GM21825 (cell line): ENCODE measurements around the gene HSD17B11.
A peak's percentile ranks its signal among the peaks of the same experiment; 100 is the strongest.
"Not testable (repeated sequence)": the region's sequence is repeated elsewhere in the genome, so short reads cannot be mapped to it uniquely, and the experiment has no call there.

Experiments
- ATAC-seq: cut with Tn5 transposase; IDR thresholded peaks from one replicate; pipeline ENCODE4 v1.9.1; 2021; ENCODE audit warnings: mild to moderate bottlenecking, moderate library complexity; ENCODE audit not compliant: unreplicated experiment

HSD17B11 gene

DNA sequence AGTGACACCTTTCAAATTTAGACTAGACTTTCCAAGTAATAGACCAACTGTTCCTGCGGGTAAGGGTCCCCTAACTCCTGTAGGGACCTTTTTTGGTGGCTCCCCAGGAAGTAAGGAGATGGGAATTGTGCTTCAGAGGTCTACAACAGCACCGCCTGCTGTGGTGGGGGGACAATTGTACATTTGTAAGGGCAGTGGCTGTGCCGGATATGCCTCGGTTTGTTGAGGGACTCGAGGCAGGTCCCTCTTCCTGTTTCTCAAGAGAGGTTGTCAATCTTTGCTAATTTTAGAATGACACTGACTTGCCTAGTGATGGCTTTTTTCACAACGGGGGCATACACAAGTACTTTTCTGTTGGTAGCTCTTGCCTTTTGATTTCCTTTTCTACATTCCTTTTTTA lies 15.5 kb upstream of the HSD17B11 start:
- no peak for ATAC-seq

DNA sequence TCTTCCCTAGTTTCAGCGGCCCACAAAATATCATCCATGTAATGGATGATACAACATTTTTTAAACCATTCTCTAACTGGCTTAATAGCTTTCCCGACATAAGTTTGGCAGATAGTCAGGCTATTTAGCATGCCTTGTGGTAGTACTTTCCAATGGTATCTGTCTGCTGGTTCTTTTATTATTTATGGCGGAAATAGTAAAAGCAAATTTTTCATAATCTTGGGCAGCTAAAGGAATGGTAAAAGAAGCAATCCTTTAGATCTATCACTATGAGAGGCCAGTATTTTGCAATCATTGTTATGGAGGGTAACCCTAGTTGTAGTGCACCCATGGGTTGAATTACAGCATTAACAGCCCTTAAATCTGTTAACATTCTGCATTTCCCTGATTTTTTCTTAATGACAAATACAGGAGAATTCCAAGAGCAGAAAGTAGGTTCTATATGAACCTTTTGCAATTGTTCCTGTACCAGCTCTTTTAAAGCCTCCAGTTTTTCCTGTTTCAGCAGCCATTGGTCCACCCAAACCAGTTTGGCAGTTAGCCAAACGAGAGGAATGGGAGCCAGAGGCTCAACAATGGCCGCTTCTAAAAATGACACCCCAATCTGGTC lies 14.3 kb upstream of the HSD17B11 start:
- ATAC-seq: no peak

DNA sequence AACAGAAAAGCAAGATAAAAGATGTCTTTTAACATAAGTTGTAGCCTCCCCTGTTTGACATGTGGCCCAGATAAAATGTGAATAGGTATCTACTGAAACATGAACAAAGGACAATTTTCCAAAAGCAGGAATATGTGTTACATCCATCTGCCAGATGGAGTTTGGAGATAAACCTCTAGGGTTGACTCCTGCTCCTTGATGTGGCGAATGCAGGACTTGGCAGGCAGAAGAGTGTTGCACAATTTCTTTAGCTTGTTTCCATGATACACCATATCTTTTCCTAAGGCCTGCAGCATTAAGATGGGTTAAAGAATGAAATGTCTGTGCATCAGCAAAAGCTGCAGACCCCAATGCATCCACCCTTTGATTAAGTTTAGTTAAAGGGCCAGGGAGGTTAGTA lies 12.7 kb upstream of the HSD17B11 start:
- not testable (repeated sequence) for ATAC-seq

DNA sequence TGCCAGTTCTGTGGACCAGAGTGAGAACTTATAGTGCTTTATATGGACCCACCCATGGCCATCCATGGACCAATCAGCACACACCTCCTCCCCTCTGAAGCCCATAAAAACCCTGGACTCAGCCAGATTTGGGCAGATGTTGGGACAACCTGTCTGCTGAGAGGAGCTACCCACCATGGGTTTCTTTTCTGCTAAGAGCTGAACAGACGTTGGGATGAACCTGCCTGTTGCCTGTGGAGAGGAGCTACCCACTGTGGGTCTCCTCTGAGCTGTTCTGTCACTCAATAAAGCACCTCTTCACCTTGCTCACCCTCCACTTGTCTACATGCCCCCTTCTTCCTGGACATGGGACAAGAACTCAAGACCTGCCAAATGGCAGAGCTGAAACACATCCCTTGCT lies 9.0 kb upstream of the HSD17B11 start:
- ATAC-seq: no peak

DNA sequence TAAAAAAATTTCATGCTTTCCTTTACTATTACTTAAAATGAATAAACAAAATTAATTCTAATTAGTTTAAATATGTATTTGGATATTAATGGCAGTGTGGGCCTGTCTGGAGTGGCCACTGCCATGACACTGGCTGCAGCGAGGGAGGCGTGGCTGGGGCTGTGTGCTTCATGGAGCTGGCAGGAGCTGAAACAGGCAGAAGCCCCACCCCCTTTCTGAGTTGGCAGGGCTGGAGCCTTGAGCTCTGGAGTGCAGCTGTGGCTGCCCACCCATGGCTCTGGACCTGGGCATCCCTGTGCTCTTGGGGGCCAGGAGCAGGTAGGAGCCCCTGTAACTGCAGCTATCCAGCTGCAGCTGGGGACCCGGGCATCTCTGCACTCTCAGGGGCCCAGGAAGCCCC lies 8.2 kb upstream of the HSD17B11 start:
- no peak for ATAC-seq

DNA sequence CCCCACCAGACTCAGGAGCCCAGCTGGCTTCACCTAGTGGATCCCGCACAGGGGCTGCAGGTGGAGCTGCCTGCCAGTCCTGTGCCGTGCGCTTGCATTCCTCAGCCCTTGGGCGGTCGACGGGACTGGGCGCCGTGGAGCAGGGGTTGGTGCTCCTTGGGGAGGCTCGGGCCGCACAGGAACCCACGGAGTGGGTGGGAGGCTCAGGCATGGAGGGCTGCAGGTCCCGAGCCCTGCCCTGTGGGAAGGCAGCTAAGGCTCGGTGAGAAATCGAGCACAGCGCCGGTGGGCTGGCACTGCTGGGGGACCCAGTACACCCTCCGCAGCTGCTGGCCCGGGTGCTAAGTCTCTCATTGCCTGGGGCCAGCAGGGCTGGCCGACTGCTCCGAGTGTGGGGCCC lies 4.9 kb upstream of the HSD17B11 start:
- not testable (repeated sequence) for ATAC-seq

DNA sequence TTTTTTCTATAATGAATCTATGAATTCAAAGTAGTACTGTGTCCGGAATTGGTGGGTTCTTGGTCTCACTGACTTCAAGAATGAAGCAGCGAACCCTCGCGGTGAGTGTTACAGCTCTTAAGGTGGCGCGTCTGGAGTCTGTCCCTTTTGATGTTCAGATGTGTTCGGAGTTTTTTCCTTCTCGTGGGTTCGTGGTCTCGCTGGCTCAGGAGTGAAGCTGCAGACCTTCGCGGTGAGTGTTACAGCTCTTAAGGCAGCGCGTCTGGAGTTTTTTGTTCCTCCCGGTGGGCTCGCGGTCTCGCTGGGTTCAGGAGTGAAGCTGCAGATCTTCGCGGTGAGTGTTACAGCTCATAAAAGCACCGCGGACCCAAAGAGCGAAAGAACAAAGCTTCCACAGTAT lies 4.1 kb upstream of the HSD17B11 start:
- not testable (repeated sequence) for ATAC-seq

DNA sequence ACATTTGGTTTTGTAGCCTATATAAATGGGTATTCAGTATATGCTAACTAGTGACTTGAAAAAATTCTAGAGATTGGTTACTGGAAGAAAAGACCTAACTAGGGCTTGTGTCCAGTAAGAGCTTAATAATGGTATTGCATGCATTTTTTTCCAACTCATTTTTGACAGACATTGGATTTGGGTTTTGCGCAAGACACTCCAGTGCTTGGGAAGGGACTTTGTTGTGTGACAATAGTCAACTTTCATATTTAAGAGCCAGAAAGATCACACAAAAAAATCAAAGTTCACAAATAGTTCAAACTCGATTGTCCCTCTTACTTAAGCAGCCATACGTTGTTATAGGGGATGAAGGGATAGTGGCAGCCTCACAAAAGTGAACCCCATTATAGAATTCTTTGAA lies 1.2 kb upstream of the HSD17B11 start:
- ATAC-seq: no peak

DNA sequence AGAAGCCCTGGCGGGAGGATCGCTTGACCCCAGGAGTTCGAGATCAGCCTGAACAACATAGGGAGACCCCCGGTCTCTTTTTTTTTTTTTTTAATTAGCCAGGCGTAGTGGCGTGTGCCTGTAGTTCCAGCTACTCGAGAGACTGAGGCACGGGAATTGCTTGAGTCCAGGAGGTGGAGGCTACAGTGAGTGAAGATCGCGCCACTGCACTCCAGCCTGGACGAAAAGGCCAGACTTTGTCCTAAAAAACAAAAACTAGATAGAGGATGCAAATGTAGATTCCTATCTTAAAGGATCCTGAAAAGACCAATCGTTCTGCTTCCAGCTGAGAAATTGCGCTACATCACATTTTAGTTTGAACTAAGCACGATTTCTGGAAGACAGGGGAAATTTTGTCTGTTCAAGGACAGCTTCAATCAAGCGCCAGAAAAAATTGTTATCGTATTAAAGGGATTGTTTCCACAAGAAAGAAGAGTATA lies 627 bp upstream of the HSD17B11 start:
- peak; percentile 11 for ATAC-seq

DNA sequence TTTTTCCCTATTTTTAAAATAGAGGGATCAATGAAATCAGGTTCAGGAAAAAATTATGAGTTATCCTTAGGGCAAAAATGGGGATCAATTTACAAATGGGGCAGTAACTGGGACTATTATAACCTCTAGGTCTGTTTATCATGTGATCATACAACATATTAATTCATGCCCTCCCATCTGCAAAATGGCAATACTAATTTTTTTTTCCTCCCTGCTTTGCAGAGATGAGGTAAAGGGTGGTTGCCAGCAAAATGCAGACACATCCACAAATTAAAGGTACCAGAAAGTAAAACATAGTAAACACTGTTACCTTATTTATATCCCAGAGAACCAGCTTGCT lies 467 bp downstream of the HSD17B11 start:
- no peak for ATAC-seq

DNA sequence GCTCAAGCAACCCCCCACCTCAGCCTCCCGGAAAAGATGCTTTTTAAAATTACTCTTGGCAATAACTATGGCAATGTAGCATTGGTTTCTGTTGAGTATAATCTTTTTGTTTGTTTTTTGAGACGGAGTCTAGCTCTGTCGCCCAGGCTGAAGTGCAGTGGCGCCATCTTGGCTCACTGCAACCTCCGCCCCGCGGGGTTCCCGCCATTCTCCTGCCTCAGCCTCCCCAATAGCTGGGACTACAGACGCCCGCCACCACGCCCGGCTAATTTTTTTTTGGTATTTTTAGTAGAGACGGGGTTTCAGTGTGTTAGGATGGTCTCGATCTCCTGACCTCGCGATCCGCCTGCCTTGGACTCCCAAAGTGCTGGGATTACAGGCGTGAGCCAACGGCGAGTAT lies 933 bp downstream of the HSD17B11 start:
- not testable (repeated sequence) for ATAC-seq

DNA sequence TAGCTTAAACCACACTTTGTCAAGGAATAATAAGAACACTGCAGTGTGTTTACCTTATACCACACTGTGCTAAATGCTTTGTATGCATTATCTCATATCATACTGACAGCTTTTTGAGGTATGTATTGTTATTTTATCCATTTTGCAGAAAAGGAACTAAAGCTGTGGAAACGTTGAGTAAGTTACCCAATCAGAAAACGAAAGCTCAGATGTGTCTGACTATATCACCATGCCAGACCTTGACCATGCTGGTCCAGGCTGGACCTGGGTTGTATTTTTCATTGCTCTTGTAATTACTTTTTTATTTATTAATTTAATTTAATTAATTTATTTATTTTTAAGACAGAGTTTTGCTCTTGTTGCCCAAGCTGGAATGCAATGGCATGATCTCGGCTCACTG lies 2.1 kb downstream of the HSD17B11 start:
- ATAC-seq: no peak

DNA sequence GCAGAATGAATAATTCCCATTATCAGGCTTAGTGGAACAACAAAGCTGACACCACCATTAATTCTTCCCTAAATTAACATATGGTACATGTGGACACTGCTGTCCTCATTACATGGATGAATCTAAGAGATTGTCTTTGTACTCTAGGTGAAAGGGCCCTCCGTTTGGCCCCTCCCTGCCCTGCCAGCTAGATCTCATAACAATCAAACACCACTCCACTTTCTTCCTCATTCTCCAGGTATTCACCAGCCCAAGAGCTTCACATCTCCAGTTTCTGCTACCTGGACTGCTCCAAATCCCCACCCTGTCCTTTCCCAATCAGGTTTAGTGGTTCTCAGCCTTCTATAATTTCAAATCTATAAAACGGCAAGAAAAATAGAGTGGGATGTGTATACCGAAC lies 3.8 kb downstream of the HSD17B11 start:
- ATAC-seq: no peak

DNA sequence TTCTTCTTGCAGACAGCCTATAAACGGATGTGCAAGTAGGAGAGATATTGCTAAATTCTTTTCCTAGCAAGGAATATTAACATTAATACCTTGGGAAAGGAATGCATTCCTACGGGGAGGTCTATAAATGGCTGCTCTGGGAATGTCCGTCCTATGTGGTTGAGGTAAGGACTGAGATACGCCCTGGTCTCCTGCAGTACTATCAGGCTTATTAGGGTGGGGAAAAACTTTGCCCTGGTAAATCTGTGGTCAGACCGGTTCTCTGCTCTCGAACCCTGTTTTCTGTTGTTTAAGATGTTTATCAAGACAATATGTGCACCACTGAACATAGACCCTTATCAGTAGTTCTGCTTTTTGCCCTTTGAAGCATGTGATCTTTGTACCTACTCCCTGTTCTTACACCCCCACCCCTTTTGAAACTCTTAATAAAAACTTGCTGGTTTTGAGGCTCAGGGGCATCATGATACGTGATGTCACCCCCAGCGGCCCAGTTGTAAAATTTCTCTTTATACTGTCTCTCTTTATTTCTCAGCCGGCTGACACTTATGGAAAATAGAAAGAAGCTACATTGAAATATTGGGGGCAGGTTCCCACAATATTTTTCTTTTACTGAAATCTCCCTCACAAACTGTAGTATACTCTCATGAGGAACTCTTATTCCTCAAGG lies 6.4 kb downstream of the HSD17B11 start:
- not testable (repeated sequence) for ATAC-seq

DNA sequence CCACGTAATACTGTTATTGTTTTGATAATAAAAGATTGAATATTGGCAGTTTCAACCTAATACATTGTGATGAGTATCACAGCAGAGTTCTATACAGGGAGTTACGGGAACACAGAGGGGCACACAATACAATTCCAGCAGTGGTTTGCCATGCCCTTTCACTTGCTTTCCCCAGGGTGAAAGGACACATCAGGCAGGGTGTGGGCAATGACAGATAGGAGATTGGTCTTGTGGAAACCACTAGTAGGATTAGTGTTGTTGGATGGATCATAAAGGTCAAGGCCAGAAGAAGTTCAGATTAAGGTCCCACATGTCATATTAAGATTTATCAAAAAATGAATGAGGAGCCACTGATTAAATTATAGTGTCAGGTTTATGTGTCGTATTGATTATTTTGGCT lies 8.1 kb downstream of the HSD17B11 start:
- ATAC-seq: no peak

DNA sequence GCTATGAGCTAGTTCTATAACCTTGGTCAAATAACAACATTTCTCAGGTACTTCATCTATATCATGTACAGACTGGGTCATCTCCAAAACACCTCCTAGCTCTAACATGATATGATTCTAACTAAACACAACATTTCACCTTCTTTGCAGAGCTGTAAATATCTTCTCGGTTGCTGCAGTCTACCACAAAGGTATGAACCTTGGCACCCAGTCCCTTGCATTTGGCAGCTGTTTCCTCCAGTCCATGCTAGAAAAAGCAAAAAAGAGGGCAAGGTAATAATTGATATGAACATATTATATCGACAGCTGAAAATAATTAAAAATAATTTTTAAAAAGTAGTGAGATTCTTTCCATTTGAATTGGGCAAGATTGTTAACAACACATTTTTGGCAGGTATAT lies 8.9 kb downstream of the HSD17B11 start:
- ATAC-seq: no peak

DNA sequence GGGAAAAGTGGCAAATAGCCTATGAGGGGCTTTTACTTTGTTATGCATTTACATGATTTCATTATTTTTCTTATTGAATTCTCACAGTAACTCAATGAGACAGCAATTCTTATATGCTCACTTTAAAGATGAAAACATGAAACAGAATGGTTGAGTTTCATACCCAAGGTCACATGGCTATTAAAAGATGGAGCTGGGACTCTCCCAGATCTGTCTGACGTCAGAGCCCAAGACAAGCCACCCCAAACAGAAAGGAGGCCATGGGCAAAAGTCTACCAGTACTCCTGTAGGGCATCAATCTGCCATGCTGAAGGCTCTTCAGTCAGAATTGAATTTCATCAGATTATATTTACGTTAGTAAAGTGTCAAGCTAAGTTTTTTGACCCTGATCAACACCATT lies 13.2 kb downstream of the HSD17B11 start:
- ATAC-seq: no peak

DNA sequence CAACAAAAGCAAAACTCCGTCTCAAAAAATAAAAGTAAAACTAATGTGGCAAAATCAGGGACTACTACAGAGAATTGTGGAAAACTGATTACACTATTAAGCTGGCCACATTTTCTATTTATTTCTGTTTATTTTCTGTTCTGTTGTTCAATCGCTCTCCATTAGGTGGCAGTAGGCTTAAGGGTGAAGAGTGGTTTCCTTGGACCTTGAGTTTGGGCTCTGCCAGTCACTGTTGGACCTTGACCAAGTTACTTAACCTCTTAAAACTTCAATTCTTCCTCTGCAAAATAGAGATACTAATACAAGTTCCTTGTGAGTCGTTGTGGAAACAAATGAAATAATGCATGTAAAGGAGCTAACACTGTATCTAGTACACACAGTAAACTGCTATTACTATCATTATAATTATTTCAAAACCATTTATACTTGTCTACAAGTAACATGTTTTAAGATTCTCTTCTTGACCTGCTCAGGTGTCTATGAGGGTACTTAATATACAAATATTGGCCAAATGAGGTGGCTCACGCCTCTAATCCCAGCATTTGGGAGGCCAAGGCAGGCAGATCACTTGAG lies 15.2 kb downstream of the HSD17B11 start:
- no peak for ATAC-seq

DNA sequence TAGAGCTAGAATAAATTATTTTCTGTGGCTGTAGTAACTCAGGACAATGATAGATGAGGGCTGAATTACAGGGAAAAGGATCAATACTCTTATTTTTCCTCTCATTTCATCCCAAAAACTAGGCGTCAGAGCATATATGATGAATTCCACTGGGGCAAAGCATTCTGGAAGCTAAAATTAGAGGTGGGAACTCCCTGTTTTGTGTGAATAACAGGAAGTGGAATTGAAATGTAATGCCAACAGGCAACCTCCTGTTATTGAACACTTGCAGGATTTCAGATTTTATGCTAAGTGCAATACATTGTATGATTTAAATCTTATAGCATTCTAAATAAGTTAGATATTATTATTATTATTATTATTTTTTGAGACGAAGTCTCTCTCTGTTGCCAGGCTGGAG lies 20.9 kb downstream of the HSD17B11 start:
- no peak for ATAC-seq

DNA sequence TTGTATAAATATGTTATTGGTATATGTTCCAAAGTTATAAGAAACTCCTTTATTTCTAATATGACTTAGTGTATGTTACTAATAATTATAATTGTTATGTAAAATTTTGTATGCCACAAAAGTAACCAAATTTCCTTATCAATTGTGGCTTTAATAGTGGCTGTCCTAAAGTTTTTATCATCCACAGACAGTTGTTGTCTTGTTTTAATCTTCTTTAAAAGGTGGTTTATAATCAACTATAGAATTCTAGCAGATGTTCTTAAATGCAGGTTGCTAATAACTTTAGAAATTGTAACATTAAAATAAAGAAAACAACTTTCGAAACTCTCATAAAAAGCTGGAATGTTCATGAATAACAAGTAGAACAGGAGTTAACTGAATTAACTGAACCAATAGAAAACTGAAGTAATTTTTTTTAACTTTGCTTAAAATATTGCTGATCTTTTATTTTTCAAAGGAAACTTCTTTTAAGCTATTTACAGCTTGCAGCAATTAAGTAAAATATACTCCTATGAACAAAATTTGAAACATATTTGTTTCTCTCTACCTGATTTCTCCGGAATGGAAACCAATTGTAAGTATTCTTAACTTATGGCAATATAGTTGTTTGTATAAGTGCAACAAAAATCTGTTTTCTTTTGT lies 24.3 kb downstream of the HSD17B11 start:
- no peak for ATAC-seq

DNA sequence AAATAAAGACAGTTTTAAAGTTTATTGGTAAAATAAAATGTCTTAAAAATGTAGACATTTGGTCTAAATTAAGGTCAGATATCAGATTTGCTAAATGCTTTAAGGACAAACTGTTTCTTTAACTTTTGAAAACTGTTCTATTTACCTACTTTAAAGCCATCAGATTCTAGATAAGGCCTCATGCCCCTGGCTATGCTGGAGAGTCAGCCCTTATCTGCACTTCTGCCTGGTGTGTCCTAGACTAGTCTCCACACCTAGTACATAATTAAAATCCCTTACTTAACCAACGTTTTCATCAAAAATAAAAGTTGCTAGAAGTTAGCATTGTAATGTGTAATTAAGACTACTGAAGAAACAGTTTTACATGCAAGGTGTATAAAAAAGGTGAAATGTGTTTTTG lies 25.6 kb downstream of the HSD17B11 start:
- ATAC-seq: no peak

DNA sequence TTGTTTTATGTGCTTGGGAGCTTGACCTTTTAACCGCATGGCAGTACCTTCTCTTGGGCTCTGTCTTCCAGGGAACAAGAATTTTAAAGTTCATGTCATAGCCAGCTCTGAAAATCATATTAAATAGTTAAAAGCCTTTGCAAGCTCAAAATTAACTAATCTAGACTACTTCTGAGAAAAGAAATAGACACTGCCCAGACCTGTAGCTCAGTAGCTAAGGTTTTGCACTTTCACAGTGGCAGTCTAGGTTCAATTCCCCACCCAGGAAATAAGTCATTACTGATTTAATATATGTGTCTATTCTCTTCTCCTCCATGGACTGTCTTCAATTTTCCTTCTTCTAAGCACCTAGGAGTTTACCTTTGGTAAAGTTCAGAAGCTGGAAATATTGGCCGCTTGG lies 27.4 kb downstream of the HSD17B11 start:
- ATAC-seq: no peak
